Measurements from ENCODE around the gene RTEL1.

Gene RTEL1

GRCh38 chr20:63700199-63701050 lies 42.3 kb downstream of the RTEL1 start:
- no peak for DNase-seq (ENCODE audit: low spot score)

GRCh38 chr20:63701051-63701328 lies 42.9 kb downstream of the RTEL1 start:
- no peak for DNase-seq (ENCODE audit: low spot score)

- no peak for DNase-seq (ENCODE audit: low spot score)
These were observed 43.4 kb downstream of the RTEL1 start for GRCh38 chr20:63701329-63702035.

GRCh38 chr20:63702036-63702665 lies 44.0 kb downstream of the RTEL1 start:
- no peak for DNase-seq (ENCODE audit: low spot score)

- DNase-seq (ENCODE audit: low spot score), result no peak
These were observed 44.8 kb downstream of the RTEL1 start for GRCh38 chr20:63702751-63703470.

- no peak for DNase-seq (ENCODE audit: low spot score)
These were observed 45.4 kb downstream of the RTEL1 start for GRCh38 chr20:63703471-63703975.

GRCh38 chr20:63703976-63704748 lies 46.0 kb downstream of the RTEL1 start:
- DNase-seq (ENCODE audit: low spot score), result no peak

GRCh38 chr20:63704749-63705117 lies 46.6 kb downstream of the RTEL1 start:
- no peak for DNase-seq (ENCODE audit: low spot score)

GRCh38 chr20:63705232-63706026 lies 47.3 kb downstream of the RTEL1 start:
- no peak for DNase-seq (ENCODE audit: low spot score)

- no peak for DNase-seq (ENCODE audit: low spot score)
These were observed 48.0 kb downstream of the RTEL1 start for GRCh38 chr20:63706027-63706695.

- DNase-seq (ENCODE audit: low spot score), result peak; percentile 75
These were observed 48.9 kb downstream of the RTEL1 start for GRCh38 chr20:63706852-63707557.

- DNase-seq (ENCODE audit: low spot score), result peak; percentile 93
These were observed 49.6 kb downstream of the RTEL1 start, which contains the start of the genes ARFRP1 and ZGPAT for GRCh38 chr20:63707558-63708300. ARFRP1 (minus strand) TSS chr20:63707976; CDS start chr20:63707091, 885 bp downstream. ZGPAT (plus strand) TSS chr20:63708039; CDS start chr20:63708581, 542 bp downstream.

GRCh38 chr20:63708301-63709148 lies 50.4 kb downstream of the RTEL1 start:
- peak; percentile 47 for DNase-seq (ENCODE audit: low spot score)

- DNase-seq (ENCODE audit: low spot score), result peak; percentile 63
These were observed 51.0 kb downstream of the RTEL1 start for GRCh38 chr20:63709149-63709527.

GRCh38 chr20:63711085-63711645 lies 53.1 kb downstream of the RTEL1 start:
- no peak for DNase-seq (ENCODE audit: low spot score)

- no peak for DNase-seq (ENCODE audit: low spot score)
These were observed 54.1 kb downstream of the RTEL1 start for GRCh38 chr20:63712191-63712590.

GRCh38 chr20:63714858-63715257 lies 56.7 kb downstream of the RTEL1 start:
- no peak for DNase-seq (ENCODE audit: low spot score)

Data from RKO (cell line).